IPS DF 19.7 (cell line): ENCODE data around the gene HOXB2.

ENCODE experiments used
- DNase-seq: peaks from one replicate; pipeline ENCODE4 v3.0.0-alpha.2; 2013; ENCODE audit warnings: low read depth, low spot score

HOXB2 gene

DNA sequence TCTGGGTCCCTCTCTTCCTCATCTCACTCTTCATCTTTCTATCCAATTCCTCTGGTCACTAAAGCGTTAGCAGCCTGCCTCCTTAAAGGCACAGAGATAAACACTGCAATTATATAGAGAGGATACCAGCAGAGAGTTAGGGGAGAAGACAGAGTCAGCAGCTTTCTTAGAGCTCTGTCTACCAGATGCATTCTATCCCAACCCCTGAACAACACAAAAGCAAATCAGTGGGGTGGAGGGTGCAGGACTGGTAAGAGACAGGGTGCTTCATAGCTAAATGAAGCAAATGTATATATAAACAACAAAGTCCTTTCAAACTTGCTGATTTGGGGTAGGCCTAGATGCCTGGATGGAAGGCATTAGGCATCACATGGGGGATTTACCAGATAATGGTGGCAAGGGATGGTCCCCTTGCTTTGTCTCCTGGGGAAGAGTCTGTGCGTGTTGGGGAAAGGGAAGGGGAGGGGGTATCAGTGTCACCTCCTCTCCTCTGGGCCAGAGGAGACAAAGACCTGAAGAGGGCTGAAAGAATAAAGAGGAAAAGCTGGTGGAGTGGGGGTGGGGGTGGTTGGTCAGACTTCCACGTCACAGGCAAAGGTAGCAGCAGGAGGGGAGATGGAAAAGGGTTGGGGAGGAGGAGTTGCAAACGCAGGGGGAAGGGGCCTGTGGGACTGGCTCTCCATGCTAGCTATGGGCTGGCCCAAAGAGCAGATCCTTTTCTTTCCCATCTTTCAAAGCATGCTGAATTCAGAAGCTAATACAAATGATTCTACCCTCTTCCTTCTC, 21.2 kb upstream of the HOXB2 start:
- DNase-seq, result no peak

DNA sequence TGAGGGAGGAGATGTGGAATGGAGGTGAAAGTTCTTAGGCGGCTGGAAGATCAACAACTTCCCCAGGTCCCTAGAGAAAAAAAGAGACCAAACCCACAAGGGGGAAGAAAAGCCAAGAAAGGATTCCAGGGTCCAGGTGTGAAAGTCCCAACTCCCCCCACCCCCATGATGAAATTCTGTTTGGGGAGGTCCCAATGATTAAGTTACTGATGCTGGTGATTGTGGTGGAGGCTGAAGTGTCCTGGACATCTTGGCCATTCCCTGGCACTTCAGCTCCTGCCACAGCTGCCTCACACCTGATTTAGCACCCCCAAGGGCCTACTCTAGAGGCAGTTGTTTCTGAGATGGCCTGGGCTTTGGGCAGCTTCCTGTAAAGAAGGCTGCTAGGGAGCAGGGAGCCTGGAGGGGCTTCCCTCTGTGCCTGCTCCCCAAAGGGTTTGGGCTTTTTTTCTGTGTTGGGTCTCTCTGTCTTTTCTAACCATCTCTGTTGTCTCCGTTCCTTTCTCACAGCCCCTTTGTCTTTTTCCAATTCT, 20.2 kb upstream of the HOXB2 start:
- DNase-seq, result no peak

DNA sequence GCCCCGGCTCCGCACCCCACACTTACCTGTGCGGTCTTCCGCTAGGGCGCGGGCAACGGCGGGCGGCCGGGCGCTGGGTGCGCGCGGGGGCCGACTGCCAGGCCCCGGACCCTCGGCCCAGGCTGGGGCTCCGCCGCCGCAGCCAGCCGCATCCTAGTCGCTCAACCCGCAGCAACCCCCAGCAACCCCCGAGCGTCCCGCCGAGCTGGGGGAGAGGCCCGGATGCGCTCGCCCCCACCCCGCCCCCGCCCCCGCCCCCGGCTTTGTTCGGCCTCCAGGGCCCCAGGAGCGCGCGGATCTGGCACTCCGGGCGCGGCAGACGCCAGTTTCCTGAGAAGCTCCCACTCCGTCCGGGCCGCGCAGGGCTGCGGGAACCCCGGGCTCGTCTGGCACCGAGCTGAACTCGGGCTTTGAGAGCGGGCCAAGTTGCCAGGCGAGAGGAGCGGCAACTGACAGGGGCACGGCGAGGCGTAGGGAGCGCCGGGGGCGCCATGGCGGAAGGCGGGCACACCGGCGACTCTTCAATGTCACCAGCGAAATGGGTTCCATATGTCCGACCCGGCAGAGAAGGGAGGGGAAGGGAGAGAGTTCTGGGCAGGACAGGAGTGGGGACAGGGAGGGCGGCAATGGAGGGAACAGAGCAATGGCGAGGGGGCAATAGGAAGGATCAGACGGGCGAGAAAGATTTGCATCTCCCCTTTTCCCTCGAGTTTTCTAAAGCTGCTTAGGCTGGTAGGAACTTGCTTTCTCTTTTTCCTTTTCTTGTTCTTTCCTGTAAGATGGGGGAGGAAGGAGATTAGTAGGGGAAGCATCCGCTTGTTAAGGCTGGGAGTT, 19.5 kb upstream of the HOXB2 start:
- DNase-seq, result no peak

DNA sequence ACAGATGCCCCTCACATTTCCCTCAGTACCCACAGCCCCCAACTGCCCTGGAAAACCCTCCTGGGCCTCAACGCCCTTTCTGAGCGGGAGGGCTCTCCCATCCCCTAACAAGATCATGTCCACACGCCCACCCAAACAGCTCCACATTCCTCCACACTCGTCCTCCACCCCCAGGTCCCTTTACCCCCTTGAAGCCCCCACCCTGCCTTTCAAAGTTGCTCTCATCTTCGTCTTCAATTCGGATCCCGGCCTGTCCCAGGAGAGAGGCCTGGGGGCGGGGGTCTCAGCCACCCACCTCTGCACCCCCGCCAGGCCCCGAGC, 18.9 kb upstream of the HOXB2 start:
- no peak for DNase-seq

DNA sequence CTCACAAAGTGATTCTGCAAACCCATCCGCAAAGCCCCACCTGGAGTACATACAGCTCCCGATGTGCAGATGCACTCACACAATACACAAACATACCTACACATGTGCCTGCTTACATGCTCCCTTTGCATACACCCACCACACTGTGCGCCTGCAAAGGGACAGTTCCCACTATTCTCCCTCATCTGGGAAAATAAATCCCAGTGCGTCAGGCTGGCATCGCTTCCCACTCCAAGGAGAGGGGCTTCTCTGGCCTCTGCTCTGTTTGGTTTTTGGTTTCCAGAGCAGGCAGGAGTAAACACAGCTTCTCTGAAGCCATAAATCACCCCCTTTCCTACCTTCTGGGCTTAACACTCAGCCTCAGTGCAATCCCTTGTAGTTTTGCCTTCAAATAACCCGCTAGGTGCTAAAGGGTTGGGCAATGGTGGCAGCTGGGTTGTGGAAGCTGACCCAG, 18.5 kb upstream of the HOXB2 start:
- DNase-seq, result no peak

DNA sequence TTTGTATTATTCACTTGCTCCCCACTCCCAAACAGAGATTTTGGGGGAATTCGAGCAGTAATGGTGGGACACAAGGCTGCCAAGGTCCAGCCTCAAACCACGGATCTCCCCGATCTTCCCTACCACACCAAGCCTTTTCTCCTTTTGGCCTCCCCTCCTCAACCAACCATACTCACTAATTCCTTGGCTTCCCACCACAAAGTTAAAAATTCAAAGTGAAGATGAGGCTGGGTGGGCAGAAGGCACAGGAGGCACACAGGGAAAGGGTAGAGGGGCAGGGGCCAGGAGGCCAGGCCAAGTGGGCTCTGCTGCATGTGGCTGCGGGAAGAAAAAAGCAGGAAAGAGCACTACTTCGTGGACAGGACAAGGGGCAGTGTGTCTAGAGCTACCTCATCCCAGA, 18.0 kb upstream of the HOXB2 start:
- no peak for DNase-seq

DNA sequence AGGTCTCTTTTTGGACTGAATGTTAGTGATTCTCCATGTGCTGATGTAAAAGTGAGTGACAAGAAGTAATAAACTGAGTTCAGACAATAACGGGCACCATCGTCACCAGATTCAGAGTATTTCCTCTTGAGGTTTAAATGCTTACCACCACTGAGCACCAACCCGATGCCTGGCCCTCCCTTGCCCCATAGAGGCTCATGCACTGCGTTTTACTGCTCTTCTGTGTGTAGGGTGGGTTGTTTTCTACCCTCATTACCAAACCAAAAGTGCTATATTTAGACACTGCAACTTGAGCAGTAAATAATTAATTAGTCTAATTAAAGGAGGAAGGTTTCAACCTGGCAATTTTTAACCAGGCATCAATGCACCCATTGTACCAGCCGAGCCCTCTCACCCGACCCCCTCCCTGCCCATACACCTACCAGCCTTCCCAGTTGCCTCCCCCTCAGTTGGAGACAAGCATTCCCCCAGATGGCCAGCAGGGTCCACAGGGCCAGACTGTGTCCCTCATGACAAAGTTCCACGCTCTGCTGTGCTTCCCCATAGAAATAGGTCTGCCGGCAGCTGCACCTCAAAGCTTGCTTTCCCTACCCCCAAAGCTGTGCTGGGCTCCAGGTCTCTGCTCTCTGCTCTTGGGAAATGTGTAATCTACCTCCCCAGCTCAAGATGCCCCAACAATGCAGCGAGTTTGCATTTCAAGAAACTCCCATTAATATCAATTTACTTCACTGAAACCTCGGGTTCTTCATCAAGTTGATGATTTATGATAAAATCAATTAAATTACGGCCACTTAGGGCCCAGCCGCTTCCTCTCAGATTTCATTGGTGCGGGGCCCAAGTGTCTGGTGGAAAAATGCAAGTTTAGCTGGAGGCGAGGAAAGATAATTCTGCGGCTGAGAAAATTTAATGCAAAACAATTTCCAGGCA, 17.2 kb upstream of the HOXB2 start:
- no peak for DNase-seq

DNA sequence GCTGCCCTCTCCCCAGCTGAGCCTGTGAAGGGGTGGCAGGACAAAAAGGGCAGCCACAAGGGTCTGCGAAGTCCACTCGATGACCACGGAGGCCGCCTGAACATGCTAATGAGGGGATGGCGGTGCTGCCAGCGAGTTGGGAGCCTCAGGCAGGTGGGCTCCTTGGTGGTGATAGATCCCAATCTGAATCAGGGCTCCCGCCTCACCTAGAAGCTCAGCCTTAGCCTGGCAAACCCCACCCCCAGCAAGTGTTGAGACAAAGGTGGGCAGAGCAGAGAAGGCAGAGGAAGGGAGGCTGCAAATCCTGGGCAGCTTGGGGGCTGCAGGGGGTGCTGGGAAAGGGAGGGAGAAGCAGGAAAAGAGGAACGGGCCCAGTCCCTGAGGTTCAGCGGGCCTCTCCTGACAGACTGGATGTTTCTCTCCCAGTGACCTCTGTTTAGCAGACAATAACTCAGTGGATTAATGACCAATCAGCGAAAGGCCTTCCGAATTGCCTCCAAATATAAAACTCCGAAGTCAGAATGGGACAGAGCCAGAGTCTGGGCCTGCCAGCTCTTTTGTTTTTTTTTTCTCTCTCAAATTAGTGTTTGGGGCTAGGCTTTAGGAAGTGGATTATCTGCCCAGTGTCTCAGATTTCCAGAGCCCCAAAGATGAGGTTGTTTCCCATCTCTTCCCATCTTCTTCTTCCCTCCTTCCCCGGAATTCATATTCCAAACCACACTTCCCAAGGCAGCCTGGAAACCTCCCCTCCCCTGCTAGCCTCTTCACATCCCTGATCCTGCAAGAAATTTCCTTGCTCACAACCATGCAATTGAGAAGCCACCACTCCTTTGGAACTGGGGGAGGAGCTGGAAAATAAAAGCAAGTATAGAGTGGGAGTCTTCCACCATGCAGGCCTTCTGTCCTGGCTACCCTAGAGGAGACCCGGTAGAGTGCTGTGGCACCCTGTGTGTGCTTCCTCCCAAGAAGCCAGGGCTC, 15.2 kb upstream of the HOXB2 start:
- no peak for DNase-seq

DNA sequence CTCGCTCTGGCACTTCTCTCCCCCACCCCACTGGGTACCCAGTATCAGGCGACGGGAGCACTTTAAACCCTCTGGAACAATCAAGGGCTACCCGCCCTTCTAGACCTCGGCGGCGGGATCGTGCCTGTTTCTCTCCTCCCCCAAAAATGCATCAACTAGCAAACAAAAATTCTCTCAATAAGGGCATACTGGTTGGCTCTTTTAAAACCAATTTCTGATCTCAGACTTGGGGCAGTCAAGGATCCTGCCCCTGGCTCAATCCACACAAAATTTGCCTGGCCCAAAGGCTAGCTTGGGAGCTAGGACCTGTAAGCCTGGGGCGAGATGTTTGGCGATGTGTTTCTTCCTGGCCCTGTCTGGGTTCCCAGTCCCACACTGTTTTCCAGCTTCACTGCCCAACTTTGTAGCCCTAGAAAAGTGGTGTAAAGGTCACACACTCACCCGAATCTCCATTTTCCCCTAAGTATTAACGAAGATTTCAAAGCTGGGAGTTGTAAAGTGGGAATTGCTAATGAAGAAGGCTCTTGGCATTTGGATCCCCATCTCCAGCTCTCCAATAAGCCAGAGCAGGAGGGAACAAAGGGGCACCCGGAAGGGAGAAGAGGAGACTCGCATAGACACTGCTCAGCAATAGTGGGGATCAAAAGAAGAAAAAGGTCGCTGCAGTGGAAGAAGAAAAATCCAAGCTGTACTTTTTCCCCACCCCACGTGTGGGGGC, 14.4 kb upstream of the HOXB2 start:
- no peak for DNase-seq

DNA sequence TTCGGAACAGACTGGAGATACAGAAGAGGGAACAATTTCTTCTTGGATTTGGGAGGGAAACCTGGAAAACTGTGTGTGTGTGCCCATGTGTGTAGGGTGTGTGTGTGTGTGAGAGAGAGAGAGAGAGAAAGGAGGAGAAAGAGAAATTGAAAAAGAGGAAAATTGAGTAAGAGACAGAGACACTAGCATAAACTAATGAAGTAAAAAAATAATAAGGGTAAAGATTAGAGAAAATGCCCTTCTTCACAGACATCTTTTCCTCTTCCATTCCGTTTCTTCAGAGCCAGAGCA, 13.9 kb upstream of the HOXB2 start:
- no peak for DNase-seq

DNA sequence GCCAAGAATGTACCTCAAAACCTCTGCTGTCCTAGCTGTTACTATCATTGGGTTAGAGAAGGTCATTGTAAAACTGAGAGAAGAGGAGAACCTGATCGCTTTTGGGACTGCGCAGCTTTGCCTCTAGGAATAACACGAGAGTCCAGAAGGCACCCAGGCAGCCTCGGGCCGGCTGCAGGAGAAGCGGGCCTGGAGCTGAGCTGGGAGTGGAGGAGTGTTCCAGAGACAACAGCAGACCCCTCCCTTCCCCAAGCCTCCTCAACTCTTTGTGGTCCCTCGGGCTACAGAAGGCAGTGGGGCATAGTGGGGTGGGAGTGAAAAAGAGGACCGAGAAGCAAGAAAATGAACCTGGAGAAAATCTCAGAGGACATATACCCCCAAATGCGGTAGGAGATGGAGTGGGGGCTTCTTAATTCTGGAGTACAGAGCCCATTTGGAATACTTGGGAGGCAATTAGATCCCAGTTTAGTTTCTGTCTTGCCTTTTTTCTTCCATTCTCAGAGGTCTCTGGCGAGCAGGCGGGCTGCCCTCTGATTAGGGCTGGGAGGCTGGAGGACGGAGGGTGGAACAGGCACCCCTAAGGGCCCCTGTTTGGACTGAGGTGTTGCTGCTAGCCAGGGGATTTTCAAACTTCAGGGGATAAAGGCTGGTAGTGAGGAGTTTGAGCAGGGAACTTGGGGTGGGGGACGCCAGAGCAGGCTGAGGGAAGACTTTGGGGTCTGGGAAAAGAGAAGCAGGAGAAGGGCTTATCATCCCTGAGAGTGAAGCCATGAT, 13.3 kb upstream of the HOXB2 start:
- DNase-seq, result no peak

DNA sequence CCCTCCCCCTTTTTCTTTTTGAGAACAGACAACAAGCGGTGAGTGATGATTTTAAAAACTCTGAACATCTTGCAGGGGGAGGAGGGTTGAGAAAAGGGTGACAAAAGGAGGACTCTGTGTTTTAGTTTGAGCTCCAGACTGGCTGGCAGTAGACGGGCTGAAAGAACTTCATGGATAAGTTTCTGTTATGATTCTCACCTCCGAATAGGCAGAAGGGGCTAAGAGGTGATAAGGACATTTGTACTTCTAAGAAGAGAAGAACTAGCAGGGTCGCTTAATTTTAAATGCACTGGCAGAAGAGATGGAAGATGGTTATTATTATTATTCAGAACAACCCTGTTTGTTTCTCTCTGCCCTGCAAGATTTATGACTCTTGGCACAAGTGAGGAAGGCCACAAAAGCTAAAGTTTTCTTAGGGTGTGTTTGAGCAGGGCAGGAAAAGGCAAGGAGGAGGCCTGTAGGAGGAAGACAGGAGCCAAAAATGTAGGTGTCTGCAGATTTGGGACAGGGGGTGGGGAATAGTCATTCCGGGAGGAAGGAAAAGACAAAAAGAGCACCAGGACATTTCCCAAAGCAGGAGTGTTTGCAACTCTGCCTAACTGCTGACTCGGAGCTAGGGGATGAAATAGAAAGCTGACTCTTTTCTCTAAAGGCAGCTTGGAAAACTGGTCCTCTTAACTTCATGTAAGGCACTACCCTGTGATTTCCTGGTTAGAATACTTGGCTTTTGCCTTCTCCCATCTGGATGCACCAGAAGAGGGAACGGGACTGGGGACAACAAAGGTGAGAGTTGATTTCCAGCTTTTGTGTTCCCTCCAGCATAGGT, 11.9 kb upstream of the HOXB2 start:
- no peak for DNase-seq

DNA sequence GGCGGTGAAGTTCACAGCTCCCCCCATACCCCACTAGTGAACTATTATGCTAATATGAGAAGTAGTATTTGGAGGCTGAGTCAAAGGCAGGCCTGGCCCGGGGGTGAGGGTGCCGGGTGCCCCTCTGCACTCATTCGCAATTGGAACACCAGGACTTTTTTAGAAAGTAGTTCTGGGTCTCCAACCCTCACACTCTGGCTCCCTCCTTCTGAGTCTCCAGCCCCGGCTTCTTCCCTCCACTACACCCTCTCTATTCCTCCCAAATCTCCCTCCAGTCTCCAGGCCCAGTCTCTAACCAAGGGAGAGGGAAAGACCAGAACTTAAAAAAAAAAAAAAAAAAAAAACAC, 11.3 kb upstream of the HOXB2 start:
- DNase-seq, result no peak

DNA sequence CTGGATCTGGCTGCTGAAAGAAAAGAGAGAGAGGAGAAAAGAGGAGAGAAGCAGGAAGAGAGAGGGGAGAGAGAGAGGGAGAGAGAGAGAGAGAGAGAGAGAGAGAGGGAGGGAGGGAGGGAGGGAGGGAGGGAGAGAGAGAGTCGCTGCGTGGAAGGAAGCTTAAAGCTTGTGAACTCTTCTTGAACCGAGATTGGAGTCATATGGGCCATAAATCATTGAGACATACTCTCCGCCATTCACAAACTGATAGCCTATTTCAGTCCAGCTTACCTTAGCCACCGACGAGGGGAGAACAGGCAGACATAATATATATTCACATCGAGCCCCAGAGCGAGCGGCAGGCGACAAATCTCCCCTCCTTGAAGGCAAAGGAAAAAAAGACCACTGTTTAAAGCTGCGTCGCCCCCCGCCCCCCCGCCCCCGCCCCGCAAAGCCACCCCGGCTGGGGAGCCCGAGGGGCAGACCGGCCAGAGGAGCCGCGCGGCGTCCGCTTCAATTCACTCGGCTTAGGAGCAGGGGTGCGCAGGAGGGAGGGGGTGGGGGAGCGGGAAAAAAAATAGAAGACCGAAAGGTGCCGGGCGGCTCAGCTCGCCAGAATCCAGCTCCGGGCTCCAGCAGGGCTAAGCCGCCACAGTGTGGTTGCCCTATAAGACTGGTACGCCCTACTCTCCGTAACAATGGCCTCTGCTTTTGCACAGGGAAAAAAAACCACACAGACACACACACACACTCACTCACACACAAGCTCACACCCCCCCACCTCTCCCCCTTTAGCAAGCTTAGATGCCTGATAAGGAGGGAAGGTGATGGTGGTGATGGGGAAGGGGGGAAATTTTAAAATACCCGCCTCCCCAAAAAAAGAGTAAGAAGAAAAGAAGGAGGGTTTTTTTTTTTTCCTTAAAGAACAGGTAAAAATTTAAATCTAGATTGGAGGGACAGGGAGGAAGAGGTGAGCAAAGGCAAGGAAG, 10.6 kb upstream of the HOXB2 start:
- no peak for DNase-seq

DNA sequence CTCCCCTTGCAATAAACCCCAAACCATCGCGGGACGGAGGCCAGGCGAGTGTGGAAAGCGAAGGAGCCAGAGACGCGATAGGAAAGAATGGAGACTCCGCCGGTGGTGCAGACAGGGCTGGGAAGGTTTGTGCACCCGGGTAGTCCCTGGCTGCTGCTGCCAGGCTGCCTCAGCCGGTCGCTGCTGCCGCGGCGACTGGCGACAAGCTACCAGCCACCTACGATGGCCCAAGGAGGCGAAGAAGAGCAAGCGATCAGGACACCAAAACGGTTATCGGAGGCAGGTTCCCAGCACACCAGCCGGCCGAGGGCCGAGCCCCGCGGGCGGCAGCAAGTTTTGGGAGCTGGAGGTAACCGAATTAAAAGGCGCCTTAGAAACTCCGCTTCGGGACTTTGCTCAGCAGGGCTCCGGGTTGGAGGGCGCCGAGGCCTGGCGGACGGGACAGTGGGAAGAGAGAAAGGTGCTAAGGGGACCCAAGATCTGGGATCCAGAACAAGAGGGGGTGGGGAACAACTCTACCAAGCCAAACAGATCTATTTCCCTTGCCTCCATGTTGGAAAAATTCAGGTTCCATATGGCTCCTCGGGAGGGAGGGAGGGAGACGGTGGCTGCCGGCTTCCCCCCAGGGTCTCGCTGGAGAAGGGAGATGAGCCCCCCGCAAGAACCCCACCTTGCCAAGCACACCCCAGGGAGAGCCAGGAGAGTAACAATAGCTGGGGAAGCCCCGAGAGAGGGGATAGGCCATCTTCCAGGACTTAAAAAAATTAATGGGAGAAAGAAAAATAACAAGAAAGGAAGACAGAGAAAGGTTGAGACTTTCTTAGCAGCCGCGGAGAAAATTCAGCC, 9.7 kb upstream of the HOXB2 start:
- DNase-seq, result no peak

DNA sequence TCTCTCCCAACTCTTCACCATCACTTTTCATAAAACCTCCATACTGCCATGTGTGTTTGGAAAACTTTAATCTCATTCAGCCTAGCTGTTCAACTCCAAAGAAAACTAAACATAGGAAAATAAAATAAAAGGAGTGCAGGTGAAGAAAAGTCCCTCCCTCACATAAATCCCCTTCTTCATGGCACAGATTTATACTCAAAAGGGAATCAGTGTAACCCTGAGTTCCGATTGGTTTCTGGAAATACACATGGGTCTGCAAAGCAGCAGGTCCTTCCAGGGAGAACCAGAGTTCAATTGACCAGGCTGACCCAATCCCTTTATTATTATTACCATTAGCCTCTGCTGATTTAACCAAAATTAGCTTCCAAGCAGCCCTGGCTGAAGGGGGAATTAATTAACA, 8.9 kb upstream of the HOXB2 start:
- DNase-seq, result no peak

DNA sequence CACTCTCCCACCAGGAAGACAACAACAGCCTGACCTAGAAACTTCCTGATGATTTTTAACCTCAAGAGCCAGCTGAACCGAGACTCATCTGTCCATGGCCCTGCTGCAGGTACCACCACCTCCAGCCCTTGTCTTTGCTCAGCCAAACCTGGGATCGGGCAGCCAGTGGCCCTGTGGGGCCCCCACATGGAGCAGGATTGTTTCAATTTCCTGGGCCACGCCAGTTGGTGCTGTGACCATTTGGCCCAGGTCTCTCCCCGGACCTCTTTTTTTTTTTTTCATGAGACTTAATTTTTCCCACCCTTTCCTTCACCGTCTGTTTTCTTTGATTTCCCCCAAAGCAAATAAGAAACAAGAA, 8.3 kb upstream of the HOXB2 start:
- no peak for DNase-seq
